ENCODE data around the gene CCL3. TPM values are rescaled to one million over a fixed set of nuclear protein-coding genes. Genes with fewer than 3 reads are reported as not detected.

The CCL3 gene
- total RNA-seq, 1 experiment from 2014 or later: 1.1 TPM

- no peaks in the 10 kb centered on the region for H3K36me3 ChIP-seq (ENCODE audit: control insufficient read depth, insufficient read depth, low read length)
- in situ Hi-C loops (cut with HindIII; ENCODE audit: low pct_unique_long_range_greater_than_20kb, low sequenced_read_pairs): no loop called here
- POLR2A ChIA-PET: no interaction called here
- TF ChIP-seq CTCF (IDR thresholded peaks at IDR 0.05): no peak
- TF ChIP-seq TCF7L2 (IDR thresholded peaks at IDR 0.05; ENCODE audit: low read depth, low read length): no peak
- no peak for TF ChIP-seq SIN3A (IDR thresholded peaks at IDR 0.05; ENCODE audit: borderline replicate concordance, insufficient read depth, low read depth, low read length)
- TF ChIP-seq POLR2AphosphoS5 (IDR thresholded peaks at IDR 0.05; ENCODE audit: low read depth, low read length): no peak
- no peak for TF ChIP-seq REST (IDR thresholded peaks at IDR 0.05; ENCODE audit: insufficient read depth in 1 of 2, low read depth in 2 of 2, low read length in 1 of 2)
- no peak for ATAC-seq
- H3K4me1 ChIP-seq (ENCODE audit: control insufficient read depth, insufficient read depth, low read length): no peaks in the 10 kb centered on the region
- H3K27ac ChIP-seq (ENCODE audit: low read length): no peak overlapping the region
- no TSS peak for BruUV-seq (replicated peaks)
- intact Hi-C loops (cut with micrococcal nuclease; ENCODE audit: unreplicated experiment): no loop called here
- CTCF ChIA-PET: no interaction called here
- H3K27me3 ChIP-seq (ENCODE audit: control insufficient read depth, insufficient read depth, low read length): peaks cover 8% of the 10 kb centered on the region
- no peak overlapping the region for H3K4me3 ChIP-seq (ENCODE audit: low read depth in 2 of 2, low read length in 2 of 2)
- H3K9me3 ChIP-seq (ENCODE audit: control insufficient read depth, insufficient read depth, low read depth, low read length): no peaks in the 10 kb centered on the region
- no peak for DNase-seq (ENCODE audit: low read depth, low spot score)
Observed at GRCh38 chr17:36128411-36128978, 38.6 kb upstream of the CCL3 start.

- Histone ChIP-seq H3K36me3 (ENCODE audit: control insufficient read depth, insufficient read depth, low read length) (no peaks in the 10 kb centered on the region), H3K4me3 (ENCODE audit: low read depth in 2 of 2, low read length in 2 of 2) (no peak overlapping the region), H3K4me1 (ENCODE audit: control insufficient read depth, insufficient read depth, low read length) (no peaks in the 10 kb centered on the region), H3K27ac (ENCODE audit: low read length) (no peak overlapping the region), H3K27me3 (ENCODE audit: control insufficient read depth, insufficient read depth, low read length) (peaks cover 8% of the 10 kb centered on the region), H3K9me3 (ENCODE audit: control insufficient read depth, insufficient read depth, low read depth, low read length) (no peaks in the 10 kb centered on the region)
- no TSS peak for BruUV-seq (replicated peaks)
- in situ Hi-C loops (cut with HindIII; ENCODE audit: low pct_unique_long_range_greater_than_20kb, low sequenced_read_pairs) (no loop called here), intact Hi-C loops (cut with micrococcal nuclease; ENCODE audit: unreplicated experiment) (no loop called here)
- ATAC-seq (no peak), DNase-seq (ENCODE audit: low read depth, low spot score) (no peak)
- TF ChIP-seq CTCF (IDR thresholded peaks at IDR 0.05): no peak
- no peak for TF ChIP-seq REST (IDR thresholded peaks at IDR 0.05; ENCODE audit: insufficient read depth in 1 of 2, low read depth in 2 of 2, low read length in 1 of 2)
- no peak for TF ChIP-seq TCF7L2 (IDR thresholded peaks at IDR 0.05; ENCODE audit: low read depth, low read length)
- no peak for TF ChIP-seq POLR2AphosphoS5 (IDR thresholded peaks at IDR 0.05; ENCODE audit: low read depth, low read length)
- no peak for TF ChIP-seq SIN3A (IDR thresholded peaks at IDR 0.05; ENCODE audit: borderline replicate concordance, insufficient read depth, low read depth, low read length)
- CTCF ChIA-PET: no interaction called here
- POLR2A ChIA-PET: no interaction called here
Observed at GRCh38 chr17:36127911-36128310, 38.0 kb upstream of the CCL3 start.

Measured in Panc1 (cell line).